ENCODE data around the gene FOXP1. TPM values are rescaled to one million over a fixed set of nuclear protein-coding genes. Genes with fewer than 3 reads are reported as not detected.
"Not testable (repeated sequence)": the region's sequence is repeated elsewhere in the genome, so short reads cannot be mapped to it uniquely, and the experiment has no call there.

The FOXP1 gene
- total and polyA plus RNA-seq, 9 of the 15 experiments (the other 6 are each of a cell fraction or from before 2014, with no cell fraction given): 7.7 to 34.5 (median 13.7) TPM

DNA sequence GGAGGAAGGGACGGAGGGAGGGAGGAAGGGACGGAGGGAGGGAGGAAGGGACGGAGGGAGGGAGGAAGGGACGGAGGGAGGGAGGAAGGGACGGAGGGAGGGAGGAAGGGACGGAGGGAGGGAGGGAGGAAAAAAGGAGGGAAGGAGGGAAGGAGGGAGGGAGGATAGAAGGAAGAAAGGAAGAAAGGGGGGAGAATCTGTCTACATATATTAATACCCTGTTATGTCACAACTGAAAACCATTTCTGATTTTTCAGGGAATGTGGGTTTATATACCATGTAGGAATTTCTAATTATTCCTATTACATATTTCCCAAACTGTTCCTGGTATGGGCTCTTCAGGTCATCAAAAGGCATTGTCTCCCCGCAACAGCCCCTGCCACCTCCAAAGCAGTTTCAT, 147.7 kb downstream of the FOXP1 start:
- H2AFZ ChIP-seq (ENCODE audit: low read depth, low read length); CTCF ChIA-PET (ENCODE audit: low intra/inter-chr PET ratio); BruUV-seq (replicated peaks); H3K4me1 ChIP-seq (replicated peaks in 1 of 2; ENCODE audit: control insufficient read depth in 2 of 2, insufficient read depth in 2 of 2, low read length in 2 of 2); H3K27me3 ChIP-seq (ENCODE audit: control insufficient read depth in 2 of 2, insufficient read depth in 2 of 2, low read length in 2 of 2); H4K20me1 ChIP-seq (replicated peaks; ENCODE audit: control insufficient read depth, insufficient read depth, low read length); in situ Hi-C loops (cut with MboI); H3K9me3 ChIP-seq (replicated peaks; ENCODE audit: control insufficient read depth, insufficient read depth, low read depth, low read length); H3K4me3 ChIP-seq; H3K4me2 ChIP-seq (ENCODE audit: insufficient read depth, low read length); H3K36me3 ChIP-seq (ENCODE audit: control insufficient read depth, insufficient read depth, low read length); H3K27ac ChIP-seq (ENCODE audit: extremely low read depth, low read depth, low read length); ATAC-seq; FAIRE-seq; H3K79me2 ChIP-seq (ENCODE audit: control insufficient read depth, insufficient read depth, low read length); POLR2A ChIA-PET; H3K9ac ChIP-seq (ENCODE audit: insufficient read depth in 1 of 2, low read depth in 2 of 2, low read length in 2 of 2); H3K9me1 ChIP-seq (ENCODE audit: control insufficient read depth, insufficient read depth, low read length); intact Hi-C loops (cut with micrococcal nuclease); DNase-seq (ENCODE audit: extremely low read depth in 1 of 4, low spot score in 3 of 4): not testable (repeated sequence)
- WGBS (ENCODE audit: insufficient coverage, low coverage, missing lambda C conversion rate): 100% methylated on average over 1 of the region's 7 CpGs
- peak; percentile 57 for TF ChIP-seq PCBP1 (IDR thresholded peaks at IDR 0.05; ENCODE audit: low read depth, low read length, poor library complexity, severe bottlenecking)

DNA sequence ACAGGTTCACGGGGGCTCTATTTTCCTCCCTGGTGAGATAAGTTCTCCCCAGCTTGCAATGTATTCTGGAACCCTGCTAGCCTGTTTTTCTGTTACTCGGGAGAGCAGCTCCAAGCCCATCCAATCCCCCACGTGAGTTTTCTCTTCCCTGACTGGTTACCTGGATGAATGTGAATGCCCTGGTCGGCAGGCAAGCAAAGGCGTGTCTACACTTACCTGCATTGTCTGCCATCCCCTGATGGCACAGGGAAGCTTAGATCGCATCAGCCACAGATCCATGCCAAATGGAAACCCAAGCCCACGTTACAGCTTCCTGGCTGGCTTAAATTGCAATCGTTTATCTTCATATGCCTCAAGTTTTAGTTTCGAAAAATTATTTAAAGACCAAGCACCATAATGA, 149.9 kb downstream of the FOXP1 start:
- in situ Hi-C loops (cut with MboI) (no loop called here), intact Hi-C loops (cut with micrococcal nuclease) (no loop called here)
- FAIRE-seq (no peak), ATAC-seq (no peak), DNase-seq (ENCODE audit: extremely low read depth in 1 of 4, low spot score in 3 of 4) (no peak)
- WGBS (ENCODE audit: insufficient coverage, low coverage, missing lambda C conversion rate): 59% methylated on average over 8 of the region's 9 CpGs
- Histone ChIP-seq H3K4me1 (replicated peaks in 1 of 2; ENCODE audit: control insufficient read depth in 2 of 2, insufficient read depth in 2 of 2, low read length in 2 of 2) (no peaks in the 10 kb centered on the region; a peak in 1 of 5 replicates), H4K20me1 (replicated peaks; ENCODE audit: control insufficient read depth, insufficient read depth, low read length) (no peaks in the 10 kb centered on the region), H3K27me3 (ENCODE audit: control insufficient read depth in 2 of 2, insufficient read depth in 2 of 2, low read length in 2 of 2) (no peaks in the 10 kb centered on the region), H3K4me3 (no peak overlapping the region), H3K9me3 (replicated peaks; ENCODE audit: control insufficient read depth, insufficient read depth, low read depth, low read length) (no peaks in the 10 kb centered on the region), H3K36me3 (ENCODE audit: control insufficient read depth, insufficient read depth, low read length) (no peaks in the 10 kb centered on the region), H3K27ac (ENCODE audit: extremely low read depth, low read depth, low read length) (no peak overlapping the region), H3K4me2 (ENCODE audit: insufficient read depth, low read length) (no peak overlapping the region), H3K79me2 (ENCODE audit: control insufficient read depth, insufficient read depth, low read length) (no peaks in the 10 kb centered on the region), H3K9ac (ENCODE audit: insufficient read depth in 1 of 2, low read depth in 2 of 2, low read length in 2 of 2) (no peak overlapping the region), H2AFZ (ENCODE audit: low read depth, low read length) (no peak overlapping the region), H3K9me1 (ENCODE audit: control insufficient read depth, insufficient read depth, low read length) (no peaks in the 10 kb centered on the region)
- CTCF ChIA-PET (ENCODE audit: low intra/inter-chr PET ratio): no interaction called here
- POLR2A ChIA-PET: no interaction called here
- no TSS peak for BruUV-seq (replicated peaks)
- TF ChIP-seq ZBTB1 (CRISPR knock-in tag; IDR thresholded peaks at IDR 0.05; ENCODE audit: borderline replicate concordance, low read depth) (no peak), ZZZ3 (IDR thresholded peaks at IDR 0.05) (no peak), BCOR (IDR thresholded peaks at IDR 0.05) (no peak), WHSC1 (IDR thresholded peaks at IDR 0.05; ENCODE audit: low read length) (no peak), XRCC5 (IDR thresholded peaks at IDR 0.05; ENCODE audit: low read depth, low read length) (no peak), ZC3H11A (IDR thresholded peaks at IDR 0.05; ENCODE audit: low read depth, low read length) (no peak), SMARCC2 (IDR thresholded peaks at IDR 0.05; ENCODE audit: low read depth) (no peak), FOXK1 (CRISPR knock-in tag; IDR thresholded peaks at IDR 0.05; ENCODE audit: borderline replicate concordance) (no peak), ZNF551 (CRISPR knock-in tag; IDR thresholded peaks at IDR 0.05) (no peak), FOXA3 (CRISPR knock-in tag; conservative IDR thresholded peaks at IDR 0.05 in 1 of 2, IDR thresholded peaks at IDR 0.05 in 1 of 2) (no peak), ZNF57 (CRISPR knock-in tag; IDR thresholded peaks at IDR 0.05) (no peak)
- TF ChIP-seq, protein P1, sequence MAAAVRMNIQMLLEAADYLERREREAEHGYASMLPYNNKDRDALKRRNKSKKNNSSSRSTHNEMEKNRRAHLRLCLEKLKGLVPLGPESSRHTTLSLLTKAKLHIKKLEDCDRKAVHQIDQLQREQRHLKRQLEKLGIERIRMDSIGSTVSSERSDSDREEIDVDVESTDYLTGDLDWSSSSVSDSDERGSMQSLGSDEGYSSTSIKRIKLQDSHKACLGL (CRISPR knock-in tag; IDR thresholded peaks at IDR 0.05; ENCODE audit: borderline replicate concordance, poor library complexity, severe bottlenecking): no peak
- TF ChIP-seq, protein P2, sequence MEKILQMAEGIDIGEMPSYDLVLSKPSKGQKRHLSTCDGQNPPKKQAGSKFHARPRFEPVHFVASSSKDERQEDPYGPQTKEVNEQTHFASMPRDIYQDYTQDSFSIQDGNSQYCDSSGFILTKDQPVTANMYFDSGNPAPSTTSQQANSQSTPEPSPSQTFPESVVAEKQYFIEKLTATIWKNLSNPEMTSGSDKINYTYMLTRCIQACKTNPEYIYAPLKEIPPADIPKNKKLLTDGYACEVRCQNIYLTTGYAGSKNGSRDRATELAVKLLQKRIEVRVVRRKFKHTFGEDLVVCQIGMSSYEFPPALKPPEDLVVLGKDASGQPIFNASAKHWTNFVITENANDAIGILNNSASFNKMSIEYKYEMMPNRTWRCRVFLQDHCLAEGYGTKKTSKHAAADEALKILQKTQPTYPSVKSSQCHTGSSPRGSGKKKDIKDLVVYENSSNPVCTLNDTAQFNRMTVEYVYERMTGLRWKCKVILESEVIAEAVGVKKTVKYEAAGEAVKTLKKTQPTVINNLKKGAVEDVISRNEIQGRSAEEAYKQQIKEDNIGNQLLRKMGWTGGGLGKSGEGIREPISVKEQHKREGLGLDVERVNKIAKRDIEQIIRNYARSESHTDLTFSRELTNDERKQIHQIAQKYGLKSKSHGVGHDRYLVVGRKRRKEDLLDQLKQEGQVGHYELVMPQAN (IDR thresholded peaks at IDR 0.05; ENCODE audit: borderline replicate concordance): no peak
